Naive B cell (primary cell): Measurements from ENCODE around the gene RXFP4. TPM values are rescaled to one million over a fixed set of nuclear protein-coding genes. Genes with fewer than 3 reads are reported as not detected.
"Not testable (repeated sequence)": the region's sequence is repeated elsewhere in the genome, so short reads cannot be mapped to it uniquely, and the experiment has no call there.

Source experiments
- ATAC-seq, 2 donors: fragments of 150-1000 bp; cut with Tn5 transposase; 2 replicates each; pipeline ENCODE4 v1.10.0; 2021; ENCODE audit warnings: low read depth in 2 of 2, mild to moderate bottlenecking in 2 of 2, moderate library complexity in 2 of 2
- DNase-seq: peaks from one replicate; pipeline ENCODE4 v3.0.0; 2022
- H3K27ac Mint-ChIP-seq, 6 donors: one replicate each; pipeline ENCODE4 v1.8.0; 2020 to 2022; ENCODE audit warnings: mild to moderate bottlenecking in 6 of 6, mixed read lengths in 6 of 6, moderate library complexity in 5 of 6, inconsistent platforms in 2 of 6
- H3K27me3 Mint-ChIP-seq, 3 donors: one replicate each; pipeline ENCODE4 v1.8.0; 2021 to 2022; ENCODE audit warnings: mixed read lengths in 3 of 3, mild to moderate bottlenecking in 1 of 3
- H3K36me3 Mint-ChIP-seq, 2 donors: one replicate each; pipeline ENCODE4 v1.8.0; 2020 to 2022; ENCODE audit warnings: mixed read lengths in 2 of 2, inconsistent platforms in 1 of 2, mild to moderate bottlenecking in 1 of 2
- H3K4me1 Mint-ChIP-seq, 3 donors: one replicate each; pipeline ENCODE4 v1.8.0; 2020 to 2022; ENCODE audit warnings: mixed read lengths in 3 of 3, inconsistent platforms in 1 of 3, mild to moderate bottlenecking in 1 of 3, moderate library complexity in 1 of 3
- H3K4me3 Mint-ChIP-seq, 8 donors: one replicate each; pipeline ENCODE4 v1.8.0; 2020 to 2022; ENCODE audit warnings: mild to moderate bottlenecking in 8 of 8, mixed read lengths in 8 of 8, moderate library complexity in 8 of 8, inconsistent platforms in 2 of 8
- H3K9me3 Mint-ChIP-seq, 7 donors: one replicate each; pipeline ENCODE4 v1.8.0; 2020 to 2022; ENCODE audit warnings: mixed read lengths in 7 of 7, mild to moderate bottlenecking in 5 of 7, inconsistent platforms in 2 of 7, moderate library complexity in 1 of 7
- polyA plus RNA-seq, 6 donors: library from polyadenylated mRNA; unstranded; fragments of 300-500 nt; fragmentation: Illumina TruSeq; gene quantifications; one replicate each; pipeline ENCODE4 v1.2.3, GENCODE V29; 2021; ENCODE audit warnings: low read depth in 6 of 6

Gene RXFP4
- polyA plus RNA-seq, 6 donors from 2014 or later = 0.21 to 1.2 (median 0.36) TPM; not detected in 3

- DNase-seq = peak; percentile 85
- Mint-ChIP-seq H3K27ac (peak within 1 kb of the TSS; percentile 93 to 99 (median 97)), H3K36me3 (peaks cover 0 to 29% of the 10 kb centered on the region in 2 donors)
Measured at GRCh38 chr1:155978325-155978972, 37.0 kb downstream of the RXFP4 start, which contains the start of gene ARHGEF2. TSS of gene ARHGEF2 (minus strand) at chr1:155978547. CDS start at chr1:155978427, 120 bp downstream.

GRCh38 chr1:155978973-155979429 lies 37.6 kb downstream of the RXFP4 start:
- peaks cover 0 to 29% of the 10 kb centered on the region in 2 donors for H3K36me3 Mint-ChIP-seq
- DNase-seq (no peak), ATAC-seq (no peak)
- peak overlapping the region; percentile 93 to 99 (median 98) for H3K4me3 Mint-ChIP-seq
- no peaks in the 10 kb centered on the region for H3K9me3 Mint-ChIP-seq
- H3K27me3 Mint-ChIP-seq = no peaks in the 10 kb centered on the region
- H3K4me1 Mint-ChIP-seq = peaks cover 81 to 86% (median 83%) of the 10 kb centered on the region in 3 donors
- peak overlapping the region; percentile 86 to 98 (median 92) for H3K27ac Mint-ChIP-seq

More at GRCh38 chr1:155978325-155978972, 37.0 kb downstream of the RXFP4 start, which contains the start of gene ARHGEF2:
- Mint-ChIP-seq H3K9me3 (no peaks in the 10 kb centered on the region), H3K27me3 (no peaks in the 10 kb centered on the region), H3K4me3 (peak within 1 kb of the TSS; percentile 93 to 99 (median 98)), H3K4me1 (peaks cover 75 to 84% (median 83%) of the 10 kb centered on the region in 3 donors)
- peak; percentile 82 for ATAC-seq

GRCh38 chr1:155979597-155980343 lies 38.3 kb downstream of the RXFP4 start:
- Mint-ChIP-seq H3K9me3 (no peaks in the 10 kb centered on the region), H3K4me1 (peaks cover 79 to 86% (median 83%) of the 10 kb centered on the region in 3 donors), H3K27ac (peak overlapping the region; percentile 86 to 98 (median 92)), H3K27me3 (no peaks in the 10 kb centered on the region), H3K36me3 (peaks cover 0 to 24% of the 10 kb centered on the region in 2 donors), H3K4me3 (peak overlapping the region; percentile 93 to 99 (median 98))
- ATAC-seq (peak; percentile 10 to 11), DNase-seq (no peak)

- H3K27me3 Mint-ChIP-seq = no peaks in the 10 kb centered on the region
- ATAC-seq (peak; percentile 55 to 61), DNase-seq (peak; percentile 70)
- no peaks in the 10 kb centered on the region for H3K9me3 Mint-ChIP-seq
- H3K4me3 Mint-ChIP-seq = peak overlapping the region; percentile 89 to 99 (median 97)
- H3K4me1 Mint-ChIP-seq = peaks cover 66 to 75% (median 66%) of the 10 kb centered on the region in 3 donors
- peak overlapping the region; percentile 87 to 98 (median 90) for H3K27ac Mint-ChIP-seq
- peaks cover 0 to 13% of the 10 kb centered on the region in 2 donors for H3K36me3 Mint-ChIP-seq
Measured at GRCh38 chr1:155981266-155982088, 40.0 kb downstream of the RXFP4 start.

GRCh38 chr1:155982106-155982505 lies 40.7 kb downstream of the RXFP4 start:
- no peaks in the 10 kb centered on the region for H3K27me3 Mint-ChIP-seq
- no peak for DNase-seq
- H3K4me1 Mint-ChIP-seq = peaks cover 60 to 73% (median 60%) of the 10 kb centered on the region in 3 donors
- peaks cover 0 to 7% of the 10 kb centered on the region in 2 donors for H3K36me3 Mint-ChIP-seq
- peak overlapping the region; percentile 87 to 98 (median 90) for H3K27ac Mint-ChIP-seq
- no peak for ATAC-seq
- H3K4me3 Mint-ChIP-seq = peak overlapping the region; percentile 89 to 99 (median 97)
- no peaks in the 10 kb centered on the region for H3K9me3 Mint-ChIP-seq

GRCh38 chr1:155983191-155984024 lies 42.0 kb downstream of the RXFP4 start:
- Mint-ChIP-seq H3K9me3 (no peaks in the 10 kb centered on the region), H3K4me1 (peaks cover 55 to 75% (median 60%) of the 10 kb centered on the region in 3 donors), H3K36me3 (no peaks in the 10 kb centered on the region), H3K27ac (peak overlapping the region in 5 of 6 donors; percentile 83 to 98 (median 89)), H3K27me3 (no peaks in the 10 kb centered on the region), H3K4me3 (peak overlapping the region; percentile 49 to 95 (median 72))
- ATAC-seq = peak; percentile 71 to 82
- DNase-seq = peak; percentile 45

GRCh38 chr1:155984341-155984740 lies 42.9 kb downstream of the RXFP4 start:
- no peak for DNase-seq
- H3K4me1 Mint-ChIP-seq = peaks cover 58 to 76% (median 65%) of the 10 kb centered on the region in 3 donors

GRCh38 chr1:155984903-155985645 lies 43.6 kb downstream of the RXFP4 start:
- DNase-seq, H3K36me3 Mint-ChIP-seq, ATAC-seq, H3K4me3 Mint-ChIP-seq, H3K9me3 Mint-ChIP-seq, H3K27me3 Mint-ChIP-seq: not testable (repeated sequence)
- Mint-ChIP-seq H3K27ac (peak overlapping the region in 3 of 6 donors; percentile 7 to 98 (median 93)), H3K4me1 (peaks cover 59 to 76% (median 65%) of the 10 kb centered on the region in 3 donors)

More at GRCh38 chr1:155984341-155984740, 42.9 kb downstream of the RXFP4 start:
- Mint-ChIP-seq H3K27me3 (no peaks in the 10 kb centered on the region), H3K9me3 (no peaks in the 10 kb centered on the region), H3K27ac (peak overlapping the region; percentile 39 to 98 (median 62)), H3K36me3 (no peaks in the 10 kb centered on the region), H3K4me3 (peak overlapping the region in 5 of 8 donors; percentile 32 to 93 (median 61))
- ATAC-seq = no peak

- Mint-ChIP-seq H3K36me3 (no peaks in the 10 kb centered on the region), H3K9me3 (no peaks in the 10 kb centered on the region), H3K27ac (peak overlapping the region in 3 of 6 donors; percentile 60 to 88 (median 84)), H3K4me3 (peak overlapping the region in 5 of 8 donors; percentile 1 to 72 (median 45)), H3K4me1 (peaks cover 21 to 43% (median 23%) of the 10 kb centered on the region in 3 donors), H3K27me3 (no peaks in the 10 kb centered on the region)
- DNase-seq (peak; percentile 78), ATAC-seq (peak; percentile 91 to 93)
Measured at GRCh38 chr1:155989242-155990004, 48.0 kb downstream of the RXFP4 start.

GRCh38 chr1:155990005-155990739 lies 48.7 kb downstream of the RXFP4 start:
- DNase-seq = no peak
- Mint-ChIP-seq H3K27me3 (no peaks in the 10 kb centered on the region), H3K4me3 (peak overlapping the region in 2 of 8 donors; percentile 5 to 29), H3K4me1 (peaks cover 19 to 36% (median 20%) of the 10 kb centered on the region in 3 donors), H3K36me3 (no peaks in the 10 kb centered on the region), H3K27ac (peak overlapping the region in 3 of 6 donors; percentile 20 to 87 (median 86)), H3K9me3 (no peaks in the 10 kb centered on the region)
- ATAC-seq = peak; percentile 37 to 59
